Omental fat pad (tissue), 4 donors: ENCODE measurements around the gene CDK17. TPM values are rescaled to one million over a fixed set of nuclear protein-coding genes. Genes with fewer than 3 reads are reported as not detected.

Experiments
- ATAC-seq: fragments of 150-250 bp; one replicate; pipeline ENCODE4 v1.9.1; 2016; ENCODE audit warnings: mild to moderate bottlenecking, moderate library complexity; ENCODE audit not compliant: low FRiP score
- DNase-seq: peaks from one replicate; pipeline ENCODE4 v3.0.0-alpha.2; 2019; ENCODE audit warnings: low spot score
- CTCF ChIP-seq, 3 donors: fragments of 450-650 bp; IDR thresholded peaks; one replicate each; pipeline ENCODE4 v1.5.1; 2016 to 2017; ENCODE audit warnings: antibody characterized with exemption in 3 of 3, mild to moderate bottlenecking in 3 of 3, moderate library complexity in 2 of 3
- total RNA-seq, 4 donors: library from RNA; depleted of rRNA; stranded (reverse); fragments of >200 nt; gene quantifications; one replicate each; pipeline ENCODE4 v1.1.0, GENCODE V29; 2016

CDK17 gene
- total RNA-seq, 4 donors from 2014 or later, result 35.8 to 107 (median 100) TPM

- ATAC-seq, result no peak
- no peak for TF ChIP-seq CTCF (IDR thresholded peaks at IDR 0.05)
Measured at GRCh38 chr12:96257550-96258103, 142.6 kb downstream of the CDK17 start.

DNA sequence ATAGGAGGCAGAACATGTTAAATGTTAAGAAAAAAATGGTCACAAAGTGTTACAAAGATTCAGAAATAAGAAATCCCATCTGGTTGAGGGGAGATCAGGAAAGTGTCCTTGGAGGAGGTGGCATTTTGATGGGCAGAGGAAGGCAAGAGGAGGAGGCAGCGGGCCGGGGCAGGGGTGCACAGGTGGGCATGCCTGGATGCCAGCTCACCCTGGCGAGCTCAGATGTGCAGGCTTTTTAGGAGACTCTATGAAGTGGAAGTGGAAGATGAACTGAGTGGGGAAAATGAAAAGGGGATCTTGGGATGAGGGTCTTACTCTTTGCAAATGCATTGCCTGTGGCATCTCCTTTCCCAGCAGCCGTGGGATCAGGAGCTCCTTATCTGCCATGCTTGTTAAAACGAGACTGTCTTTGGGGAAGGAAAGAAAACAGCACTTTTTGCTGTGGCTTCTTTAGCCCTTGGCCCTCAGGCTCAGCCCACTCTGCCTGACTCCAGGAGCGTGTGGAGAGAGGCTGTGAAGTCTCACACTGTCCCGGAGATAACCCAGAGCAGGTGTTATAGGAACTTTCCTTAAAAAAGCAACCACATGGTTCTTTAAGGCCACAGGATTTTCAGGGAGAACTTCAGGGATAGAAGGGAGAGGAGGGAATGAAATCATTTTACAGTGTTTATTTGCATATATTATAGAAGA, 143.4 kb downstream of the CDK17 start:
- TF ChIP-seq CTCF (IDR thresholded peaks at IDR 0.05), result no peak
- no peak for ATAC-seq
- DNase-seq, result no peak

More at GRCh38 chr12:96257550-96258103, 142.6 kb downstream of the CDK17 start:
- no peak for DNase-seq

DNA sequence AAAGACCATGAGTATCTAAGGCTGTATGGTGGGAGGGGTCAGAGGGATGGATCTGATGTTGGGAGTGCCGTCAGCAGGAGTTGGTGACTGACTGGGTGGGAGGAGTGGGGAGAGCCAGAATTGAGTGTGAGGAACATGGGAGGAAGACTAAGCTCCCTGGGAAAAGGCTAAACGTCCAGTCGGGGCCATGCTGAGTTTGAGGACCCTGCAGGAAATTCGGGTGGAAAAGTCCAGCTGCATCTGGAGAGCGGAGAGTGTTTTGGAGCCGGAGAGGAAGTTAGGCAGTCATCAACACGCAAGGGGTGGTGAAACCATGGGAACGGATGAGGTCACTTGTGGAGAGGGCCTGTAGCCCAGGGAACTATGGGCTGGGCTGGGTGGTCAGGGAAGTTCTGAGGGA, 145.2 kb downstream of the CDK17 start:
- DNase-seq (no peak), ATAC-seq (peak; percentile 48)
- no peak for TF ChIP-seq CTCF (IDR thresholded peaks at IDR 0.05)

DNA sequence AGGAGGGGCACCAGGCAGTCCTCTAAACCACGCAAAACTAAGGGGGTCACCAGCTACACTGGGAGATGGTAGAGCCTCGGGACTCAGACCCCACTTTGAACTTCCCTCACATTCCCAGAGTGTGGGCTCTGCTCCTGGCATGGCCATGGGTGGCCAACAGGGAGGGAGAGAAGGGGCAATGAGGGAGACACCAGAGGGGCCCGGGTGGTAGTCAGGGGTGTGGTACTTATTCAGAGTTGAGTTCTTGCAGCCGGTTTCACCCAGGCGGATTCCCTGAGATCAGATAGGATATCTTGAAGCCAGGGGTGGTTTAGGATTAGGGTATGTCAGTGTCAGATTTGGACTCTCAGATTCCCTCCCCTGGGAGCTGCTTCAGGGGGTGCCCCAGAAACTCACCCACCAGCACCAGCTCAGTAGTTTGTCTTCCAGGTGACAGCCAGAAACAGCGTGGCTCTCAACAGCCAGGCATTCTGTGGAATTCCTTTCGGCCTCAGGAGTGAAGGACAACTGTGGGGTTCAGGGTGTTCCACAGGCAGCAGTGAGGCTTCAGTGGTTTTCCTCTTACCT, 150.0 kb downstream of the CDK17 start:
- TF ChIP-seq CTCF (IDR thresholded peaks at IDR 0.05), result no peak
- DNase-seq (no peak), ATAC-seq (peak; percentile 10)

GRCh38 chr12:96249196-96250118, 150.8 kb downstream of the CDK17 start:
- DNase-seq (no peak), ATAC-seq (peak; percentile 26)
- no peak for TF ChIP-seq CTCF (IDR thresholded peaks at IDR 0.05)

DNA sequence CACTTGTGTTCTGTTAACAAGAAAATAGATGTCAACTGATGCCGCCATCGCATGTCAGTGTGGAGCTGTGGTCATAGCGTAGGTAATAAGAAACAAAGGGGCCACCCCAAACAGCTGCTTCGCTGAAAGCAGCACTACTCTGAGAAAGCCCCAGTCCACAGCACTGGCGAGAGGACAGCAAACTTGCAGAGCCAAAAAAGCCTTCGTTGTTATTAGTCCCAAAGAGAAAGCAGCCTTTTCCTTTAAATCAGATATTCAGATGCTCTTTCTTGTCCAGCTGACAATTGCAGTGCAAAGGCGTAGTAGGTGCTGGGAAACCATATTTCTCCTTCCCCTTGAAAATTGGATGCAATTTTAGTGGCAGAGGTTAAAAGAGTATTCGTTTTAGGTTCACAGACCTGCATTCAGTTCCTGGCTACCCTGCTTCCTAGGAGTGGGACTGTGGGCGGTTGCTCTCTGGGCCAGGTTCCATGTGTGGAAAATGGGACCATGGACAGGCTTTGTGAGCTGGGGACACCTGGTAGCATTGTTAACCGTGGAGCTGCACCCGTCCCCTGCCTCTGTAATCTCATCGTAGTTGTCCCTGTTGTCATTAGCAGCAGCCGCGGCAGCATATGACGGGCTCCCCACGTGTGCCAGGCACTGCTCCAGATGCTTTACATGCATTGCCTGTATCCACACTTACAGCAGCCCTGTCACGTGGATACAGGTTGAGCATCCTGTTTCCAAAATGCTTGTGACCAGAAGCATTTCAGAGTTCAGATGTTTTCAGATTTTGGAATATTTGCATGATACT, 151.9 kb downstream of the CDK17 start:
- DNase-seq (no peak), ATAC-seq (no peak)
- no peak for TF ChIP-seq CTCF (IDR thresholded peaks at IDR 0.05)
